MCF 10A (cell line): ENCODE measurements around the gene SMARCC2. TPM values are rescaled to one million over a fixed set of nuclear protein-coding genes. Genes with fewer than 3 reads are reported as not detected.

Source experiments
- BruUV-seq: library from RNA; stranded (reverse); fragments of 400-500 nt; replicated peaks from 2 replicates; lab custom pipeline; 2021; lab: Mats Ljungman, UMichigan
- CTCF ChIA-PET: fragments of 300-600 bp; sonication (Branson Sonifier 250); formaldehyde crosslinking; extraction: SDS; loops from one replicate; lab custom pipeline; 2021; ENCODE audit warnings: antibody characterized with exemption, inconsistent platforms; lab: Yijun Ruan, JAX
- POLR2A ChIA-PET: fragments of 300-600, 350-650 bp; sonication (Branson Sonifier 250); formaldehyde crosslinking; extraction: SDS; loops from one replicate; lab custom pipeline; 2020; ENCODE audit warnings: antibody characterized with exemption, inconsistent platforms; lab: Yijun Ruan, JAX
- DNase-seq: peaks from one replicate; pipeline ENCODE4 v3.0.0-alpha.2; 2018; ENCODE audit not compliant: unreplicated experiment
- H3K27ac Mint-ChIP-seq: one replicate; pipeline ENCODE4 v1.8.0; 2022; ENCODE audit warnings: mild to moderate bottlenecking, low read depth, mixed read lengths; ENCODE audit not compliant: unreplicated experiment
- H3K27me3 Mint-ChIP-seq: one replicate; pipeline ENCODE4 v1.8.0; 2022; ENCODE audit warnings: mixed read lengths; ENCODE audit not compliant: insufficient read depth, unreplicated experiment
- H3K36me3 Mint-ChIP-seq: one replicate; pipeline ENCODE4 v1.8.0; 2022; ENCODE audit warnings: mild to moderate bottlenecking, moderate library complexity, mixed read lengths; ENCODE audit not compliant: insufficient read depth, unreplicated experiment
- H3K4me1 Mint-ChIP-seq: one replicate; pipeline ENCODE4 v1.8.0; 2022; ENCODE audit warnings: mixed read lengths; ENCODE audit not compliant: insufficient read depth, unreplicated experiment
- H3K4me3 Mint-ChIP-seq: one replicate; pipeline ENCODE4 v1.8.0; 2022; ENCODE audit warnings: mild to moderate bottlenecking, moderate library complexity, mixed read lengths; ENCODE audit not compliant: unreplicated experiment
- H3K9me3 Mint-ChIP-seq: one replicate; pipeline ENCODE4 v1.8.0; 2022; ENCODE audit warnings: mixed read lengths; ENCODE audit not compliant: unreplicated experiment
- CTCF ChIP-seq: fragments of 200-600 bp; IDR thresholded peaks from one replicate; pipeline ENCODE4 v1.8.0; 2022; ENCODE audit warnings: antibody characterized with exemption, mild to moderate bottlenecking; ENCODE audit not compliant: unreplicated experiment
- intact Hi-C: fragments of 100-400 bp; cut with micrococcal nuclease; formaldehyde crosslinking; loops from 2 replicates; pipeline ENCODE4 v1.14.1; 2022
- total RNA-seq: library from RNA; stranded (reverse); gene quantifications from 2 replicates; pipeline ENCODE4 v1.2.3, GENCODE V29; 2022

The SMARCC2 gene
- total RNA-seq, 1 experiment from 2014 or later: 52.1 TPM

- Mint-ChIP-seq H3K27me3 (no peaks in the 10 kb centered on the region), H3K4me1 (peaks cover 5% of the 10 kb centered on the region), H3K9me3 (no peaks in the 10 kb centered on the region), H3K27ac (no peak overlapping the region), H3K4me3 (no peak overlapping the region), H3K36me3 (peaks cover 79% of the 10 kb centered on the region)
- ChIA-PET POLR2A (interaction anchor here (1.7 to 2.8 kb wide), 3 partner anchors 9 to 13 kb away, joined by 4 to 25 read pairs (median 6); partner anchors contain the start of gene RNF41), CTCF (interaction anchor here (0.6 to 11.0 kb wide), 10 partner anchors 10 to 489 kb away, joined by 3 to 83 read pairs (median 3); partner anchors contain the start of genes RNF41 and SMARCC2)
- no TSS peak for BruUV-seq
- no peak for TF ChIP-seq CTCF
- intact Hi-C loops: no loop called here
- no peak for DNase-seq
Observed at GRCh38 chr12:56208006-56208405, 18.7 kb upstream of the SMARCC2 start.

DNA sequence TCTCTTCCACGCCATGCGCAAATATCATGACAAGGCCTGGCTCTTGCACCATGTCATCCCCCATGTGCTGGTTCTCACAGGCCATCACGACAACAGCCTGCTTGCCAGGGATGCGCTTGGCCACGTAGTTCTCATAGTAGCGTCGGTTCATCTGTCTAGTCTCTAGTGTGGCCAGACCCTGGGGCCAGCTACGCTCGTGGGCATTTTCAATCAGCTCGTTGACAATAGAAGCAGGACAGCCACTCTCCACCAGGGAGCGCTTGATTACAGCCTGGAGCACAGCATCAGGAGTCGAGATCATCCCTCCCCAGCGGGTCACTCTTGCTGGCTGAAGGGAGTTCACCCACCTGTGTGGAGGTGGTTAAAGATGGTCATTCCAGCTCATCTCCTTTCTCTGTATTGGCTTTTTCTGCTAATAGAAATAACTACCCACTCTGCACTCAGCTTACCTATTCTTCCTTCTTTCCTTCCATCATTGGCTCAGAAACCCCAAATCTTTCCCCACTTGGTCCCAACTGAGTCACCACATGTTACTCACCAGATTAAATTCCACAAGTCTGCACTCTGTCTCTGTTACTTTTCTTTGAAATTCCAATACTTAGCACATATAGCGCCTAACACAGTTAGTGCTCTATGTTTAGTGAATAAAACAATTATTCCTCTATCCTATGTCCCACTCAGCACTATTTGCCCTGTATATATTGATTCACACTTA, 17.3 kb upstream of the SMARCC2 start:
- H3K4me3 Mint-ChIP-seq: no peak overlapping the region
- POLR2A ChIA-PET: interaction anchor here (0.6 to 2.8 kb wide), 4 partner anchors 9 to 51 kb away, joined by 3 to 25 read pairs (median 5); partner anchors contain the start of genes ANKRD52 and RNF41
- H3K27me3 Mint-ChIP-seq: no peaks in the 10 kb centered on the region
- intact Hi-C loops: no loop called here
- H3K27ac Mint-ChIP-seq: no peak overlapping the region
- H3K36me3 Mint-ChIP-seq: peaks cover 65% of the 10 kb centered on the region
- TF ChIP-seq CTCF: peak; percentile 28
- CTCF ChIA-PET: interaction anchor here (0.5 to 11.0 kb wide), 15 partner anchors 8 to 405 kb away, joined by 3 to 83 read pairs (median 3); partner anchors contain the start of genes RNF41 and SMARCC2
- peak; percentile 54 for DNase-seq
- H3K9me3 Mint-ChIP-seq: no peaks in the 10 kb centered on the region
- BruUV-seq: no TSS peak
- H3K4me1 Mint-ChIP-seq: peaks cover 5% of the 10 kb centered on the region

- no peak for TF ChIP-seq CTCF
- H3K27me3 Mint-ChIP-seq: no peaks in the 10 kb centered on the region
- intact Hi-C loops: no loop called here
- ChIA-PET CTCF (interaction anchor here (0.6 to 11.0 kb wide), 9 partner anchors 12 to 256 kb away, joined by 3 to 83 read pairs (median 5); partner anchors contain the start of genes ANKRD52, RNF41 and SMARCC2), POLR2A (interaction anchor here (0.7 to 3.8 kb wide), 4 partner anchors 16 to 77 kb away, joined by 4 to 25 read pairs (median 14); partner anchors contain the start of genes ESYT1, RNF41 and SMARCC2)
- no peak overlapping the region for H3K27ac Mint-ChIP-seq
- peaks cover 5% of the 10 kb centered on the region for H3K4me1 Mint-ChIP-seq
- DNase-seq: no peak
- H3K9me3 Mint-ChIP-seq: no peaks in the 10 kb centered on the region
- H3K4me3 Mint-ChIP-seq: no peak overlapping the region
- H3K36me3 Mint-ChIP-seq: peaks cover 53% of the 10 kb centered on the region
- no TSS peak for BruUV-seq
Observed at GRCh38 chr12:56205445-56205844, 16.2 kb upstream of the SMARCC2 start.

DNA sequence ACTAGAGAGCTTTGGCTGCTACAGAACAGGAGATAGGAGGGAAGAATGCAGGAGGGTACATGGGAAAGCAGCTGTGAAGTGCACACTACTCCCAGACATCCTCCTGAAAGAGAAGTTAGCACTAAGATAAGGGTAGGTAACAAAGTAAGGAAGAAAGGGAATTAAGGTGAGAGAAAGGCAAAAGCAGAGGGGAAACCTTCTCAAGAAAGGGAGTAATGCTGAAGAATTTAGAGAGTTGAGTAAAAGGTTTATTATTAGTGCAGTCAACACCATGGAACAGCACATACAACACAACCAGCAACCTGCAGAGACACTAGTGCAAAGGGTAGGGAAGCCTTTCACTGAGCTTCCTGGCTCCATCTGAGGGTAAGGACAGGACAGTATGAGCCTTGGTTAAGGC, 15.0 kb upstream of the SMARCC2 start:
- no peak for DNase-seq
- intact Hi-C loops: no loop called here
- Mint-ChIP-seq H3K9me3 (no peaks in the 10 kb centered on the region), H3K4me3 (no peak overlapping the region), H3K36me3 (peaks cover 42% of the 10 kb centered on the region), H3K27ac (peak overlapping the region; percentile 3), H3K27me3 (no peaks in the 10 kb centered on the region), H3K4me1 (peaks cover 5% of the 10 kb centered on the region)
- TF ChIP-seq CTCF: no peak
- CTCF ChIA-PET: interaction anchor here (0.6 to 11.0 kb wide), 6 partner anchors 14 to 92 kb away, joined by 3 to 83 read pairs (median 9); partner anchors contain the start of genes ANKRD52, RNF41 and SMARCC2
- POLR2A ChIA-PET: interaction anchor here (1.4 to 3.8 kb wide), 2 partner anchors 15 to 17 kb away, joined by 6 to 23 read pairs; partner anchors contain the start of genes RNF41 and SMARCC2
- no TSS peak for BruUV-seq
